Neural progenitor cell (in vitro differentiated cells): Measurements from ENCODE around the gene USP54.

Experiments used
- CTCF ChIP-seq: fragments of 200-600 bp; sonication (generic); IDR thresholded peaks from 2 replicates; pipeline ENCODE4 v1.5.1; 2017; ENCODE audit warnings: antibody characterized with exemption, mild to moderate bottlenecking
- EZH2 ChIP-seq: fragments of 200-600 bp; sonication (generic); IDR thresholded peaks from 2 replicates; pipeline ENCODE4 v1.6.1; 2017; ENCODE audit warnings: antibody characterized with exemption, mild to moderate bottlenecking, moderate library complexity
- EZH2phosphoT487 ChIP-seq: fragments of 200-600 bp; sonication (generic); IDR thresholded peaks from 2 replicates; pipeline ENCODE4 v1.6.1; 2017; ENCODE audit warnings: antibody characterized with exemption

GRCh38 chr10:73465978-73466726 lies 125.0 kb downstream of the USP54 start:
- no peak for TF ChIP-seq CTCF
- no peak for TF ChIP-seq EZH2
- no peak for TF ChIP-seq EZH2phosphoT487
